Breast epithelium (tissue), 3 donors: ENCODE measurements around the gene ATP6V1B1.

ENCODE experiments used
- CTCF ChIP-seq, 3 donors: fragments of 450-650 bp; IDR thresholded peaks; one replicate each; pipeline ENCODE4 v1.5.1; 2016 to 2017; ENCODE audit warnings: antibody characterized with exemption in 3 of 3, mild to moderate bottlenecking in 3 of 3, moderate library complexity in 3 of 3
- POLR2A ChIP-seq: fragments of 450-650 bp; IDR thresholded peaks from one replicate; pipeline ENCODE4 v1.6.1; 2016; ENCODE audit warnings: antibody characterized with exemption, mild to moderate bottlenecking, moderate library complexity
- POLR2AphosphoS5 ChIP-seq, 3 donors: sonication (generic); formaldehyde crosslinking; IDR thresholded peaks; one replicate each; pipeline ENCODE4 v1.6.1; 2017; ENCODE audit warnings: antibody characterized with exemption in 3 of 3

GRCh38 chr2:70994699-70995425 lies 59.2 kb downstream of the ATP6V1B1 start, which contains the start of gene TEX261:
- TF ChIP-seq CTCF (IDR thresholded peaks at IDR 0.05) (peak in 1 of 3 donors; percentile 53), POLR2A (no peak), POLR2AphosphoS5 (IDR thresholded peaks at IDR 0.05) (peak in 1 of 3 donors; percentile 32)
